HFF-Myc (cell line): ENCODE data around the gene MTCL1.

Experiments
- DNase-seq: peaks from one replicate; pipeline ENCODE4 v3.0.0-alpha.2; 2011; ENCODE audit warnings: low read depth; ENCODE audit errors: extremely low read depth
- H3K4me3 ChIP-seq: replicated peaks from 2 replicates; pipeline ENCODE4 v1.5.1; 2011; ENCODE audit warnings: low read depth, mild to moderate bottlenecking, control low read depth, low read length
- CTCF ChIP-seq: IDR thresholded peaks from 2 replicates; pipeline ENCODE4 v1.5.1; 2012; ENCODE audit warnings: mild to moderate bottlenecking, low read depth, low read length, control low read depth; ENCODE audit errors: missing control alignments

The MTCL1 gene

DNA sequence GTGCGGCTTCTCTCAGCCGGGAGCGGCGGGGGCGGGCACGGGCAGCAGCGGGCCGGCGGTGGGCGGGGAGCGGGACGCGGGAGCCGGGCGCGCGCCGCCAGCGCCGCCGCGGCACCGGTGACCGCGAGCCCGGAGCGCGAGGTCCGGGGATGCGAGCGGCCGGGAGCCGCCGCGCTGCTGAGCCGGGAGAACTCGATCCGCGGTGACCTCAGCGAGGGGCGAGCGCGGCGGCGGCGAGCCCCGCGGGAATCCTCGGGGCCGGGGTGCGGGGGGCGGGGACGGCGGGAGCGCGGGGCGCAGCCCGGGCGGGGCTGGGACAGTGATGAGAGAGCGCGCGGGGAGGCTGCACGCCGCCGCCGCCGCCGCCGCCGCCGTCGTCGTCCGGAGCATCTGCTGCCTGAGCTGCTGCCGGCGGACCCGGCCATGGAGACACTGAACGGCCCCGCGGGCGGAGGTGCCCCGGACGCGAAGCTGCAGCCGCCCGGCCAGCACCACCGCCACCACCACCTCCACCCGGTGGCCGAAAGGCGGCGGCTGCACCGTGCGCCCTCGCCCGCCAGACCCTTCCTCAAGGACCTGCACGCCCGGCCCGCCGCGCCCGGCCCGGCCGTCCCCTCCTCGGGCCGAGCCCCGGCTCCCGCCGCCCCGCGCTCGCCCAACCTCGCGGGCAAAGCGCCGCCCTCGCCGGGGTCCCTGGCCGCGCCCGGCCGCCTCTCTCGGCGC, at the start of gene MTCL1:
TSS of gene MTCL1 (plus strand) at position 319 of the 723 bp plus-strand sequence. CDS start at position 424, 105 bp downstream.
- H3K4me3 ChIP-seq, result peak within 1 kb of the TSS; percentile 93
- TF ChIP-seq CTCF, result no peak
- no peak for DNase-seq

GRCh38 chr18:8656232-8656631, 49.1 kb upstream of the MTCL1 start:
- H3K4me3 ChIP-seq, result no peak overlapping the region
- no peak for DNase-seq
- TF ChIP-seq CTCF, result no peak

DNA sequence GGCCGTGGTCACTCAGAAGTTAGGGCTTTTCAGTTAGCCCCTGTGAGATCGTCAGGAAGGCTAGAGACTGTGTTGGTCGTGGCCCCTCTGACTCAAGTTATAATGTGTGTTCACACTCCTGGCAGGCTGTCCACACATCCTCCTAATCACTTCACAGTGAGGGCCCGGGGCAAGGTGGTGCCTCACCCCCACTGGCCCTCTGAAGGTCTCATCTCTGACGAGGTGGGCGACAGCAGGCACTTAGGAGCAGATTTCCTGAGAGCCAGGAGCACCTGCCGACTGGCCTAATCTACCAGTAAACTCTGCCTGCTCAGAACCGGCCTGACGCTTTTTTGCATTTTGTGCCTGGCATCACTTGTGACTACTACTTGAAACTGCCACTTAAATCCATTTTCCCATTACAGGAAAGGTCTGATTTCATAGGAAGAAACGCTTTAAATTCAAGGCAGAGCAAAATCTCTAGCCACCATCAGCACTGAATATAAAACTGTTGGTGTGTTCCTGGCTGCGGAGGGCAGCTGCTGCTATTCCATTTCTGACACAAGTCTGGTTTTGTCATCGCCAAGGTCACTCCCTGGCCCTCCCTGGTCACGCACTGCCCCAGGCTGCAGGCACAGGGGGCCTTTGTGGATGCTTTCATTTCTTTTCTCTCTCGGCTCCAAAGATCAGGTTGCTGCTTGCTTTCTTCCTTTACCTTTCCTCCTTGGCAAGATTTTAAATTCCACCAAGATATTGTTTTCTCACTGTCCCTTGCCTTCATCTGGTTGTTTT, 48.1 kb upstream of the MTCL1 start:
- DNase-seq, result no peak
- no peak for TF ChIP-seq CTCF
- H3K4me3 ChIP-seq, result no peak overlapping the region

- DNase-seq, result peak; percentile 6
- TF ChIP-seq CTCF, result no peak
- no peak overlapping the region for H3K4me3 ChIP-seq
Measured at GRCh38 chr18:8657873-8658470, 47.4 kb upstream of the MTCL1 start.

- no peak for TF ChIP-seq CTCF
- no peak for DNase-seq
- H3K4me3 ChIP-seq, result no peak overlapping the region
Measured at GRCh38 chr18:8658858-8659485, 46.4 kb upstream of the MTCL1 start.

GRCh38 chr18:8659609-8660242, 45.6 kb upstream of the MTCL1 start:
- no peak for DNase-seq
- TF ChIP-seq CTCF, result no peak
- H3K4me3 ChIP-seq, result no peak overlapping the region
